Activated naive CD8-positive, alpha-beta T cell treated with anti-CD3 and anti-CD28 coated beads for 36 hours (primary cell): ENCODE data around the gene AKR7A2. TPM values are rescaled to one million over a fixed set of nuclear protein-coding genes. Genes with fewer than 3 reads are reported as not detected.
A peak's percentile ranks its signal among the peaks of the same experiment; 100 is the strongest.

Experiments used
- DNase-seq: peaks from one replicate; pipeline ENCODE4 v3.0.0; 2021
- H3K27ac Mint-ChIP-seq: one replicate; pipeline ENCODE4 v1.8.0; 2022; ENCODE audit warnings: mild to moderate bottlenecking, moderate library complexity, mixed read lengths
- H3K27me3 Mint-ChIP-seq: one replicate; pipeline ENCODE4 v1.8.0; 2022; ENCODE audit warnings: mild to moderate bottlenecking, mixed read lengths
- H3K36me3 Mint-ChIP-seq: one replicate; pipeline ENCODE4 v1.8.0; 2021; ENCODE audit warnings: mild to moderate bottlenecking, mixed read lengths
- H3K4me1 Mint-ChIP-seq: one replicate; pipeline ENCODE4 v1.8.0; 2021; ENCODE audit warnings: mixed read lengths
- H3K4me3 Mint-ChIP-seq: one replicate; pipeline ENCODE4 v1.8.0; 2022; ENCODE audit warnings: mild to moderate bottlenecking, moderate library complexity, mixed read lengths
- H3K9me3 Mint-ChIP-seq: one replicate; pipeline ENCODE4 v1.8.0; 2022; ENCODE audit warnings: mixed read lengths
- total RNA-seq, 2 experiments: library from RNA; stranded (reverse); gene quantifications; one replicate each; pipeline ENCODE4 v1.2.3, GENCODE V29; 2021

Gene AKR7A2
- total RNA-seq, 2 experiments from 2014 or later, result 37.4 to 43.0 TPM

GRCh38 chr1:19337289-19337688, 25.3 kb upstream of the AKR7A2 start:
- H3K4me1 Mint-ChIP-seq, result peaks cover 13% of the 10 kb centered on the region
- no peaks in the 10 kb centered on the region for H3K27me3 Mint-ChIP-seq
- no peaks in the 10 kb centered on the region for H3K9me3 Mint-ChIP-seq
- DNase-seq, result no peak
- H3K27ac Mint-ChIP-seq, result peak overlapping the region; percentile 50
- no peak overlapping the region for H3K4me3 Mint-ChIP-seq
- H3K36me3 Mint-ChIP-seq, result peaks cover 11% of the 10 kb centered on the region

- DNase-seq, result peak; percentile 50
- peak overlapping the region; percentile 50 for H3K27ac Mint-ChIP-seq
- peaks cover 11% of the 10 kb centered on the region for H3K36me3 Mint-ChIP-seq
- no peaks in the 10 kb centered on the region for H3K9me3 Mint-ChIP-seq
- peaks cover 13% of the 10 kb centered on the region for H3K4me1 Mint-ChIP-seq
- no peak overlapping the region for H3K4me3 Mint-ChIP-seq
- no peaks in the 10 kb centered on the region for H3K27me3 Mint-ChIP-seq
Observed at GRCh38 chr1:19336543-19336942, 24.6 kb upstream of the AKR7A2 start.

- Mint-ChIP-seq H3K4me1 (peaks cover 13% of the 10 kb centered on the region), H3K27me3 (no peaks in the 10 kb centered on the region), H3K9me3 (no peaks in the 10 kb centered on the region), H3K27ac (no peak overlapping the region), H3K36me3 (peaks cover 5% of the 10 kb centered on the region), H3K4me3 (no peak overlapping the region)
- no peak for DNase-seq
Observed at GRCh38 chr1:19333587-19334354, 21.8 kb upstream of the AKR7A2 start.

GRCh38 chr1:19332832-19333231, 20.9 kb upstream of the AKR7A2 start:
- H3K36me3 Mint-ChIP-seq, result peaks cover 2% of the 10 kb centered on the region
- DNase-seq, result no peak
- no peaks in the 10 kb centered on the region for H3K9me3 Mint-ChIP-seq
- H3K27ac Mint-ChIP-seq, result peak overlapping the region; percentile 42
- H3K27me3 Mint-ChIP-seq, result no peaks in the 10 kb centered on the region
- peaks cover 13% of the 10 kb centered on the region for H3K4me1 Mint-ChIP-seq
- no peak overlapping the region for H3K4me3 Mint-ChIP-seq

GRCh38 chr1:19331262-19331878, 19.4 kb upstream of the AKR7A2 start:
- H3K4me1 Mint-ChIP-seq, result peaks cover 3% of the 10 kb centered on the region
- DNase-seq, result no peak
- no peaks in the 10 kb centered on the region for H3K9me3 Mint-ChIP-seq
- no peak overlapping the region for H3K27ac Mint-ChIP-seq
- H3K4me3 Mint-ChIP-seq, result no peak overlapping the region
- no peaks in the 10 kb centered on the region for H3K36me3 Mint-ChIP-seq
- H3K27me3 Mint-ChIP-seq, result no peaks in the 10 kb centered on the region

- H3K27ac Mint-ChIP-seq, result no peak overlapping the region
- H3K36me3 Mint-ChIP-seq, result no peaks in the 10 kb centered on the region
Observed at GRCh38 chr1:19330449-19331135, 18.6 kb upstream of the AKR7A2 start.

GRCh38 chr1:19329611-19330010, 17.7 kb upstream of the AKR7A2 start:
- no peaks in the 10 kb centered on the region for H3K4me1 Mint-ChIP-seq
- no peaks in the 10 kb centered on the region for H3K27me3 Mint-ChIP-seq
- H3K9me3 Mint-ChIP-seq, result no peaks in the 10 kb centered on the region
- no peaks in the 10 kb centered on the region for H3K36me3 Mint-ChIP-seq
- no peak overlapping the region for H3K27ac Mint-ChIP-seq
- no peak overlapping the region for H3K4me3 Mint-ChIP-seq
- no peak for DNase-seq

More at GRCh38 chr1:19330449-19331135, 18.6 kb upstream of the AKR7A2 start:
- no peaks in the 10 kb centered on the region for H3K27me3 Mint-ChIP-seq
- H3K4me1 Mint-ChIP-seq, result no peaks in the 10 kb centered on the region
- H3K4me3 Mint-ChIP-seq, result no peak overlapping the region
- H3K9me3 Mint-ChIP-seq, result no peaks in the 10 kb centered on the region
- no peak for DNase-seq

- no peaks in the 10 kb centered on the region for H3K27me3 Mint-ChIP-seq
- H3K9me3 Mint-ChIP-seq, result no peaks in the 10 kb centered on the region
- no peak overlapping the region for H3K27ac Mint-ChIP-seq
- no peak overlapping the region for H3K4me3 Mint-ChIP-seq
- no peaks in the 10 kb centered on the region for H3K4me1 Mint-ChIP-seq
- no peak for DNase-seq
- no peaks in the 10 kb centered on the region for H3K36me3 Mint-ChIP-seq
Observed at GRCh38 chr1:19329188-19329587, 17.2 kb upstream of the AKR7A2 start.

- DNase-seq, result no peak
- H3K27me3 Mint-ChIP-seq, result no peaks in the 10 kb centered on the region
- H3K36me3 Mint-ChIP-seq, result no peaks in the 10 kb centered on the region
- no peak overlapping the region for H3K4me3 Mint-ChIP-seq
- H3K4me1 Mint-ChIP-seq, result no peaks in the 10 kb centered on the region
- H3K27ac Mint-ChIP-seq, result no peak overlapping the region
- H3K9me3 Mint-ChIP-seq, result no peaks in the 10 kb centered on the region
Observed at GRCh38 chr1:19328486-19328885, 16.5 kb upstream of the AKR7A2 start.

- Mint-ChIP-seq H3K36me3 (no peaks in the 10 kb centered on the region), H3K4me1 (no peaks in the 10 kb centered on the region), H3K27ac (no peak overlapping the region), H3K9me3 (no peaks in the 10 kb centered on the region), H3K4me3 (no peak overlapping the region), H3K27me3 (no peaks in the 10 kb centered on the region)
- DNase-seq, result no peak
Observed at GRCh38 chr1:19327736-19328135, 15.8 kb upstream of the AKR7A2 start.

GRCh38 chr1:19327301-19327700, 15.4 kb upstream of the AKR7A2 start:
- no peak overlapping the region for H3K27ac Mint-ChIP-seq
- no peaks in the 10 kb centered on the region for H3K27me3 Mint-ChIP-seq

GRCh38 chr1:19326748-19327065, 14.8 kb upstream of the AKR7A2 start:
- Mint-ChIP-seq H3K27me3 (no peaks in the 10 kb centered on the region), H3K27ac (no peak overlapping the region), H3K36me3 (no peaks in the 10 kb centered on the region), H3K4me3 (no peak overlapping the region), H3K9me3 (no peaks in the 10 kb centered on the region), H3K4me1 (no peaks in the 10 kb centered on the region)
- DNase-seq, result no peak

More at GRCh38 chr1:19327301-19327700, 15.4 kb upstream of the AKR7A2 start:
- Mint-ChIP-seq H3K36me3 (no peaks in the 10 kb centered on the region), H3K4me3 (no peak overlapping the region), H3K4me1 (no peaks in the 10 kb centered on the region), H3K9me3 (no peaks in the 10 kb centered on the region)
- no peak for DNase-seq

- Mint-ChIP-seq H3K4me3 (no peak overlapping the region), H3K27me3 (no peaks in the 10 kb centered on the region)
Observed at GRCh38 chr1:19325958-19326747, 14.2 kb upstream of the AKR7A2 start.

GRCh38 chr1:19325368-19325957, 13.5 kb upstream of the AKR7A2 start:
- H3K27ac Mint-ChIP-seq, result no peak overlapping the region
- H3K27me3 Mint-ChIP-seq, result no peaks in the 10 kb centered on the region
- H3K4me1 Mint-ChIP-seq, result no peaks in the 10 kb centered on the region
- DNase-seq, result no peak
- H3K9me3 Mint-ChIP-seq, result no peaks in the 10 kb centered on the region
- no peak overlapping the region for H3K4me3 Mint-ChIP-seq
- no peaks in the 10 kb centered on the region for H3K36me3 Mint-ChIP-seq

More at GRCh38 chr1:19325958-19326747, 14.2 kb upstream of the AKR7A2 start:
- Mint-ChIP-seq H3K9me3 (no peaks in the 10 kb centered on the region), H3K27ac (no peak overlapping the region), H3K4me1 (no peaks in the 10 kb centered on the region), H3K36me3 (no peaks in the 10 kb centered on the region)
- DNase-seq, result no peak

GRCh38 chr1:19324665-19324990, 12.7 kb upstream of the AKR7A2 start:
- H3K9me3 Mint-ChIP-seq, result no peaks in the 10 kb centered on the region
- no peak for DNase-seq
- H3K4me3 Mint-ChIP-seq, result no peak overlapping the region
- H3K36me3 Mint-ChIP-seq, result no peaks in the 10 kb centered on the region
- H3K4me1 Mint-ChIP-seq, result no peaks in the 10 kb centered on the region
- no peak overlapping the region for H3K27ac Mint-ChIP-seq
- no peaks in the 10 kb centered on the region for H3K27me3 Mint-ChIP-seq
